Stimulated activated effector memory CD8-positive, alpha-beta T cell treated with anti-CD3 and anti-CD28 coated beads, Interleukin-12 subunit alpha, Interleukin-12 subunit beta, amount 100 ng/mL, for 72 hours (primary cell): ENCODE measurements around the gene CPNE8.
"Not testable (repeated sequence)": the region's sequence is repeated elsewhere in the genome, so short reads cannot be mapped to it uniquely, and the experiment has no call there.

Source experiments
- ATAC-seq: fragments of 150-1000 bp; cut with Tn5 transposase; 2 replicates; pipeline ENCODE4 v1.10.0; 2021
- DNase-seq, 2 donors: peaks; one replicate each; pipeline ENCODE4 v3.0.0; 2021 to 2022; ENCODE audit warnings: low spot score in 2 of 2
- H3K27ac Mint-ChIP-seq: one replicate; pipeline ENCODE4 v1.8.0; 2022; ENCODE audit warnings: mild to moderate bottlenecking, mixed read lengths
- H3K36me3 Mint-ChIP-seq: one replicate; pipeline ENCODE4 v1.8.0; 2022; ENCODE audit warnings: mild to moderate bottlenecking, mixed read lengths
- H3K4me1 Mint-ChIP-seq: one replicate; pipeline ENCODE4 v1.8.0; 2022; ENCODE audit warnings: mixed read lengths
- H3K4me3 Mint-ChIP-seq: one replicate; pipeline ENCODE4 v1.8.0; 2022; ENCODE audit warnings: mild to moderate bottlenecking, mixed read lengths
- H3K9me3 Mint-ChIP-seq: one replicate; pipeline ENCODE4 v1.8.0; 2022; ENCODE audit warnings: mixed read lengths

The CPNE8 gene

GRCh38 chr12:38746744-38747143 is 158.6 kb downstream of the CPNE8 start:
- Mint-ChIP-seq H3K9me3 (peaks cover 8% of the 10 kb centered on the region), H3K4me1 (no peaks in the 10 kb centered on the region), H3K36me3 (no peaks in the 10 kb centered on the region), H3K27ac (no peak overlapping the region), H3K4me3 (no peak overlapping the region)
- ATAC-seq (no peak), DNase-seq (no peak)

- peaks cover 8% of the 10 kb centered on the region for H3K9me3 Mint-ChIP-seq
- ATAC-seq (no peak), DNase-seq (no peak)
- H3K27ac Mint-ChIP-seq: no peak overlapping the region
- no peaks in the 10 kb centered on the region for H3K4me1 Mint-ChIP-seq
- no peaks in the 10 kb centered on the region for H3K36me3 Mint-ChIP-seq
- H3K4me3 Mint-ChIP-seq: no peak overlapping the region
Measured at GRCh38 chr12:38745601-38746000, 159.8 kb downstream of the CPNE8 start.

- no peak for DNase-seq
- ATAC-seq: no peak
- H3K4me3 Mint-ChIP-seq: no peak overlapping the region
- H3K27ac Mint-ChIP-seq: no peak overlapping the region
- no peaks in the 10 kb centered on the region for H3K4me1 Mint-ChIP-seq
- H3K36me3 Mint-ChIP-seq: no peaks in the 10 kb centered on the region
- H3K9me3 Mint-ChIP-seq: peaks cover 1% of the 10 kb centered on the region
Measured at GRCh38 chr12:38744041-38744440, 161.3 kb downstream of the CPNE8 start.

GRCh38 chr12:38742496-38742895 is 162.9 kb downstream of the CPNE8 start:
- H3K27ac Mint-ChIP-seq: not testable (repeated sequence)

GRCh38 chr12:38736821-38737220 is 168.6 kb downstream of the CPNE8 start:
- Mint-ChIP-seq H3K27ac (no peak overlapping the region), H3K4me3 (no peak overlapping the region), H3K9me3 (peaks cover 8% of the 10 kb centered on the region), H3K36me3 (no peaks in the 10 kb centered on the region), H3K4me1 (no peaks in the 10 kb centered on the region)
- no peak for ATAC-seq
- no peak for DNase-seq

More at GRCh38 chr12:38742496-38742895, 162.9 kb downstream of the CPNE8 start:
- H3K4me1 Mint-ChIP-seq, H3K4me3 Mint-ChIP-seq, H3K36me3 Mint-ChIP-seq, ATAC-seq, H3K9me3 Mint-ChIP-seq, DNase-seq: not testable (repeated sequence)

- Mint-ChIP-seq H3K9me3 (peaks cover 9% of the 10 kb centered on the region), H3K4me3 (no peak overlapping the region), H3K27ac (no peak overlapping the region), H3K36me3 (no peaks in the 10 kb centered on the region), H3K4me1 (no peaks in the 10 kb centered on the region)
- no peak for DNase-seq
- no peak for ATAC-seq
Measured at GRCh38 chr12:38732761-38733160, 172.6 kb downstream of the CPNE8 start.

- Mint-ChIP-seq H3K4me1 (no peaks in the 10 kb centered on the region), H3K36me3 (no peaks in the 10 kb centered on the region), H3K27ac (no peak overlapping the region), H3K4me3 (no peak overlapping the region), H3K9me3 (peaks cover 4% of the 10 kb centered on the region)
- ATAC-seq (no peak), DNase-seq (no peak)
Measured at GRCh38 chr12:38728894-38729293, 176.5 kb downstream of the CPNE8 start.

- Mint-ChIP-seq H3K4me1 (no peaks in the 10 kb centered on the region), H3K9me3 (peaks cover 2% of the 10 kb centered on the region), H3K27ac (no peak overlapping the region), H3K4me3 (no peak overlapping the region), H3K36me3 (no peaks in the 10 kb centered on the region)
- ATAC-seq (peak; percentile 19), DNase-seq (no peak)
Measured at GRCh38 chr12:38721611-38722252, 183.7 kb downstream of the CPNE8 start.

- no peak for DNase-seq
- Mint-ChIP-seq H3K4me3 (no peak overlapping the region), H3K27ac (no peak overlapping the region), H3K4me1 (no peaks in the 10 kb centered on the region), H3K9me3 (peaks cover 6% of the 10 kb centered on the region), H3K36me3 (no peaks in the 10 kb centered on the region)
- peak; percentile 11 for ATAC-seq
Measured at GRCh38 chr12:38720661-38721060, 184.7 kb downstream of the CPNE8 start.

- Mint-ChIP-seq H3K4me3 (no peak overlapping the region), H3K9me3 (peaks cover 9% of the 10 kb centered on the region), H3K4me1 (no peaks in the 10 kb centered on the region), H3K36me3 (no peaks in the 10 kb centered on the region), H3K27ac (no peak overlapping the region)
- DNase-seq (no peak), ATAC-seq (no peak)
Measured at GRCh38 chr12:38713294-38713693, 192.1 kb downstream of the CPNE8 start.

- no peak overlapping the region for H3K4me3 Mint-ChIP-seq
- H3K36me3 Mint-ChIP-seq: no peaks in the 10 kb centered on the region
- ATAC-seq: no peak
- no peak overlapping the region for H3K27ac Mint-ChIP-seq
- no peaks in the 10 kb centered on the region for H3K4me1 Mint-ChIP-seq
- DNase-seq: no peak
- H3K9me3 Mint-ChIP-seq: peaks cover 4% of the 10 kb centered on the region
Measured at GRCh38 chr12:38711054-38711453, 194.3 kb downstream of the CPNE8 start.

GRCh38 chr12:38708466-38708865 is 196.9 kb downstream of the CPNE8 start:
- ATAC-seq (no peak), DNase-seq (no peak)
- H3K9me3 Mint-ChIP-seq: peaks cover 7% of the 10 kb centered on the region
- H3K4me3 Mint-ChIP-seq: no peak overlapping the region
- no peak overlapping the region for H3K27ac Mint-ChIP-seq
- H3K4me1 Mint-ChIP-seq: no peaks in the 10 kb centered on the region
- H3K36me3 Mint-ChIP-seq: no peaks in the 10 kb centered on the region

GRCh38 chr12:38707648-38708047 is 197.7 kb downstream of the CPNE8 start:
- Mint-ChIP-seq H3K9me3 (peaks cover 7% of the 10 kb centered on the region), H3K27ac (no peak overlapping the region), H3K4me1 (no peaks in the 10 kb centered on the region), H3K4me3 (no peak overlapping the region), H3K36me3 (no peaks in the 10 kb centered on the region)
- ATAC-seq (no peak), DNase-seq (no peak)

- Mint-ChIP-seq H3K27ac (no peak overlapping the region), H3K4me1 (no peaks in the 10 kb centered on the region), H3K4me3 (no peak overlapping the region), H3K9me3 (peaks cover 5% of the 10 kb centered on the region), H3K36me3 (no peaks in the 10 kb centered on the region)
- ATAC-seq (no peak), DNase-seq (no peak)
Measured at GRCh38 chr12:38697289-38697688, 208.1 kb downstream of the CPNE8 start.

GRCh38 chr12:38695057-38695456 is 210.3 kb downstream of the CPNE8 start:
- H3K4me1 Mint-ChIP-seq: no peaks in the 10 kb centered on the region
- H3K27ac Mint-ChIP-seq: no peak overlapping the region
- no peak overlapping the region for H3K4me3 Mint-ChIP-seq
- H3K9me3 Mint-ChIP-seq: peaks cover 5% of the 10 kb centered on the region
- DNase-seq (no peak), ATAC-seq (no peak)
- H3K36me3 Mint-ChIP-seq: no peaks in the 10 kb centered on the region

- H3K4me1 Mint-ChIP-seq: no peaks in the 10 kb centered on the region
- no peak overlapping the region for H3K27ac Mint-ChIP-seq
- no peaks in the 10 kb centered on the region for H3K9me3 Mint-ChIP-seq
- DNase-seq: no peak
- H3K4me3 Mint-ChIP-seq: no peak overlapping the region
- ATAC-seq: no peak
- no peaks in the 10 kb centered on the region for H3K36me3 Mint-ChIP-seq
Measured at GRCh38 chr12:38691164-38691563, 214.2 kb downstream of the CPNE8 start.

GRCh38 chr12:38690646-38691045 is 214.7 kb downstream of the CPNE8 start:
- no peak overlapping the region for H3K4me3 Mint-ChIP-seq
- no peak for ATAC-seq
- no peaks in the 10 kb centered on the region for H3K4me1 Mint-ChIP-seq
- H3K9me3 Mint-ChIP-seq: no peaks in the 10 kb centered on the region
- no peaks in the 10 kb centered on the region for H3K36me3 Mint-ChIP-seq
- no peak overlapping the region for H3K27ac Mint-ChIP-seq
- no peak for DNase-seq
